ENCODE measurements around the gene IDI2. TPM values are rescaled to one million over a fixed set of nuclear protein-coding genes. Genes with fewer than 3 reads are reported as not detected.

The IDI2 gene
- total RNA-seq, 1 experiment from 2014 or later = not detected

DNA sequence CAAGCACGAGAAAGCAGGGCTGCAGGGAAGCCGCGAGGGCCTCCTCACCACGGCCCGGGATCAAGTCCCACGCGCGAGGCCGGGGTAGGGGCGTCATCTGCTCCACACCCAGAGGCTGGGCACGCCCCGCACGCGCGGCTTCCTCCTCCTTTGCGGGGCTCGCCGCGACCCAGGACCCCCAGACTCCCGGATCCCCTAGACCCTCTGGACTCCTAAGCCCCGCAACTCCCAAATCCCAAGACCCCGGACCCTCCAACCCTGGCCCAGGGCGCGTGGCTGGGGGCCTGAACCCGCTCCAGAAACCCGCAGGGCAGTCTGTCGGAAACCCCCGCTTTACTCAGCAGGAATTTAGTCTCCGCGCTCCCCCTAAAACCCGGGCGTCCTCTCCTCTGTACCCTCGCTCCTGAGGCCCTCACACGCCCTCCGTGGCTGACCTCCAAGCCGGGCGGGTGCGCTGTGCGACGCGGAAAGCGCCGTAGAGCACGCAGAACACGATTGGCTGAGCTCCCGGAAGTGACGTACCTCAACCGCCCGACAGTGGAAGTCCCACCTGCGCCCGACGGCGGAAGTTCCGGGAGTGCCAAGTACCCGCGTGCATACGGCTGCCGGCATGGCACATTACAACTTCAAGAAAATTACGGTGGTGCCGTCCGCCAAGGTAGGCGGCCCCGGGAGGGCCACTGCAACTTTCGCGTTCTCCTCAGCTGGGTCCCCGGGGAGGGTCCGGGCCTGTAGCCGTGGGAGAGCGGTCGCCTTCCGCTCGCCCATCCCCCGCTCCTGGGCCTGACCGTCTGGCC, 37.6 kb downstream of the IDI2 start, which contains the start of gene GTPBP4:
GTPBP4 (plus strand) TSS at position 565 of the 797 bp plus-strand sequence; CDS start at position 611, 46 bp downstream.
- peak; percentile 98 for DNase-seq (ENCODE audit: low spot score)
- in situ Hi-C loops (cut with HindIII; ENCODE audit: low sequenced_read_pairs) = loop anchor here (10.0 kb wide), 1 partner anchor 143 kb away; no protein-coding TSS in a partner anchor

DNA sequence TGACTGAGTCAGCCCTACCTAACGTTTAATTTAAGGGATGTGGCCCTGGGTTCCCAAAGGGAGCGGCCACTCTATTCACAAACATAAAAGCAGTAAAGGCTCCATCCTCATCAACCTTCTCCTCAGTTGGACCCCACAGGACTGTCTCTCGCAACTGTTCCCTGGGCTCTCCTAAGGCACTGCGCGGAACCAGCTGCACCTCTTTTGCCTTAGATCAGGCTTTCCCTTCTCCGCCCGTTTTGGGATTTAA, 38.1 kb downstream of the IDI2 start:
- peak; percentile 43 for DNase-seq (ENCODE audit: low spot score)
- in situ Hi-C loops (cut with HindIII; ENCODE audit: low sequenced_read_pairs) = loop anchor here (10.0 kb wide), 1 partner anchor 143 kb away; no protein-coding TSS in a partner anchor

DNA sequence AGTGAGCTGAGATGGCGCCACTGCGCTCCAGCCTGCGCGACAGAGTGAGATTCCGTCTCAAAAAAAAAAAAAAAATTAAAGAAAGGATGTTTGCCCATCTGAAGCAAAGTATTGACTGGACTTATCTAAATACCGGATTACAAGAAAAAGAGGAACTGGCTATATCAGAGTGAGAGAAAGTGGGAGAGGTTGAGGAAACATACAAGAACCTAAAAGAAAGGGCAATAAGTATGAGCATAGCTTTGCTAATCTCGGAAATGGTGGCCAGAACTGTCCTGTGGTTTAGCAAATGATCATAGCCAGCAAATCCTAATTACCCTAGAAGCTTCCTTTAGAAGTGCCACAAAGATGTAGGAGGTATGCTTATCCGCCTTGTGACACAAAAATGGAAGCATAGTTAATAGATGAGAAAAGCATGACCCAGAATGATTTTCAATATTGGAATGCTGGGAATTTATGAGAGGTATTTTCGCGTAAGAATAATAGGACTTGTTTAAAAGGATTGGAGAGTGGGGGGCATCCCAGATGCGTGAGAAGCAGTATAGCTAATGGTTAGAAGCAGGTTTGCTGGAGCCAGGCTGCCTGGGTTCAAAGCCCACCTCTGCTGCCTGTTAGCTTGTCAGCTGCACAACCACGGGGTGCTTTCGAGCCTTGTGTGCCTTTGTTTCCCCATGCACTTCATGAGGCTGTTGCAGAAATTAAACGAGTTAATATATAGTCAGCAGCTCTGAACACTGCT, 38.6 kb downstream of the IDI2 start:
- DNase-seq (ENCODE audit: low spot score) = peak; percentile 5
- in situ Hi-C loops (cut with HindIII; ENCODE audit: low sequenced_read_pairs) = loop anchor here (10.0 kb wide), 1 partner anchor 142 kb away; no protein-coding TSS in a partner anchor

DNA sequence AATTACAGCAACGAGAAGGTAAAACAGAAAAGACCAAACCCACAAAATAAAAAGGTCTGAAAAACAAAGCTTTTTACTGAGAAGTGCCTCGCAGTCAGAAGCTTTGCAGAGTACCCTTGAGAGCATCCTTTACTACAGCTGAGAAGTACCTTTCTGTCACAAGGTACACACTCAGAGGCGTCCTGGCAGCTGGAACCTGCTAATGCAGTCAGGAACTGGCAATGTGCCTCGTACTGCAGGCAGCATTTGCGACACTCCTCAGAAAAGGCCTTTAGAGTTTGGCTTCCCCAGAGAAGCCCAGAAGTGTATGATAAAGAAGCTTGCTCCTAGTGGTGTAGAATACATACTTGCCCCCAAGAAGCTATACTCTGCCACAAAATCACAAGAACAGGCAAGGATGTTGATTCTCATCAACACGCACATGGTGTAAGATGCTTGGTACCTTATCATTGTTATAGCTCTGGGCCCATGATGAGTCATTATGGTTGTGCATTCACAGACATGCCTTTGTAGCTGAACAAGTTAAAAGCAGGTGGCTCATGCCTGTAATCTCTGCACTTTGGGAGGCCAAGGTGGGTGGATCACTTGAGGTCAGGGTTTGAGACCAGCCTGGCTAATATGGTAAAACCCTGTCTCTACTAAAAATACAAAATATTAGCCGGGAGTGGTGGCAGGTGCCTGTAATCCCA, 39.4 kb downstream of the IDI2 start:
- in situ Hi-C loops (cut with HindIII; ENCODE audit: low sequenced_read_pairs) = loop anchor here (10.0 kb wide), 1 partner anchor 141 kb away; no protein-coding TSS in a partner anchor
- DNase-seq (ENCODE audit: low spot score) = no peak

DNA sequence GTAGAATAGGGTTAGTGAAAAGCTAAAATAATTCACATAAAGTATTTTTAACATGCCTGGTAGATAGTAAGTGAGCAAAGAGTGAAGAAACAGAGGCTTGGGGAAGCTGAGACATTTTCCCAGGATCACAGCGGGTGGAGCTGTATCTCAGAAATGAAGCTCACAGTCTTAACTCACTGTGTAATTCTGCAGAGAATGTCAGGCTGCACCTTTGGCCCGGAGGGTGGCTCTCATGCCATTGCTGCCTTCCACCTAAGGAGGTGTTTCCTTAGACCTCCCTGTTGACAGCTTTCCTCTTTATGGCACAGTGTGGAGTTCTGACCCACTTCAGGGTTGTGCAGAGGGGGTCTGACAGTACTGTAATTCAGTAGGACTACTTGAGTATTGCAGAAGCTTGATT, 40.3 kb downstream of the IDI2 start:
- in situ Hi-C loops (cut with HindIII; ENCODE audit: low sequenced_read_pairs) = loop anchor here (10.0 kb wide), 1 partner anchor 141 kb away; no protein-coding TSS in a partner anchor
- DNase-seq (ENCODE audit: low spot score) = no peak

DNA sequence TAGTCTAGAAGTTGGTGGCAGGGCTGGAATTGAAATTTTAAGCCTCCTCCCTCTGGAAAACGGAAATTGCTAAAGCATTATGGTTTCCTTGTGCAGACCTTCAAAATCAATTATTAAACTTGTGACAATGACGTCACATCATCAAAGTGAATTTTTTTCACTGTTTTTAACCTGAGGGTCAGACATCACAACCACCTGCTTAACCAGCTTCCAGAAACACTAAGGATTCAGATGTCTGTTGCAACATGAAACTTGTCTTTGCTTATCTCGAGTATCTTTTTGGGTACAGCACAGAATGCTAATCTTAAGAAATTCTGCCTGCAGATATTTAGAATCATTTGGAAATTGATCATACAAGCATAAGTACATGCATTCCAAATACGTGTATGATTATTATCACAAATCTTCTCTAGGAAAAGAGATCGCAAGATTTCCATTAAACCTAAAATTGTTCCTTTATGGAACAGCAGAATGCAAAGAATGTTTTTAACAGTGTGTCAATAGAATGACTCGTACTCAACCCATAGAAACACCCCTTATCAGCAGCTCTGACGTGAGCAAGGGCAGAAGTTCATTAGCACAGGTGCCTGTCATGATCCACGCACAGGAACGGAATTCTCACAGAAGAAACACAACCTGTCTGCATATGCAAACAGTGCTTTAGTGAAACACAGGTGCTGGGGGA, 41.5 kb downstream of the IDI2 start:
- DNase-seq (ENCODE audit: low spot score) = no peak
- in situ Hi-C loops (cut with HindIII; ENCODE audit: low sequenced_read_pairs) = loop anchor here (10.0 kb wide), 1 partner anchor 139 kb away; no protein-coding TSS in a partner anchor

DNA sequence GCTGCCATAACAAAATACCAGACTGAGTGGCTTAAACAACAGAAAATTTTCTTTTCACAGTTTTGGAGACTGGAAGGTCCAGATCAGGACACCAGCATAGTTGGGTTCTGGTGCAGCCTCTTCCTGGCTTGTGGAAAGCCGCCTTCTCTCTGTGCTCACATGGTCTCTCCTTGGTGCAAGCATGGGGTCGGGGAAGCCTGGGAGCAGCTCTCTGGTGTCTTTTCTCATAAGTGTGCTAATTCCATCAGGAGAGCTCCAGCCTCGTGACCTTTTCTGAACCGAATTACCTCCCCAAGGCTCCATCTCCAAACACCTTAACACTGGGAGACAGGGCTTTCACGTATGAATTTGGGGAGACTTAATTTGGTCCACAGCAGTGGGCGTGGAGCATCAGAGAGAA, 42.3 kb downstream of the IDI2 start:
- in situ Hi-C loops (cut with HindIII; ENCODE audit: low sequenced_read_pairs) = loop anchor here (10.0 kb wide), 1 partner anchor 139 kb away; no protein-coding TSS in a partner anchor

DNA sequence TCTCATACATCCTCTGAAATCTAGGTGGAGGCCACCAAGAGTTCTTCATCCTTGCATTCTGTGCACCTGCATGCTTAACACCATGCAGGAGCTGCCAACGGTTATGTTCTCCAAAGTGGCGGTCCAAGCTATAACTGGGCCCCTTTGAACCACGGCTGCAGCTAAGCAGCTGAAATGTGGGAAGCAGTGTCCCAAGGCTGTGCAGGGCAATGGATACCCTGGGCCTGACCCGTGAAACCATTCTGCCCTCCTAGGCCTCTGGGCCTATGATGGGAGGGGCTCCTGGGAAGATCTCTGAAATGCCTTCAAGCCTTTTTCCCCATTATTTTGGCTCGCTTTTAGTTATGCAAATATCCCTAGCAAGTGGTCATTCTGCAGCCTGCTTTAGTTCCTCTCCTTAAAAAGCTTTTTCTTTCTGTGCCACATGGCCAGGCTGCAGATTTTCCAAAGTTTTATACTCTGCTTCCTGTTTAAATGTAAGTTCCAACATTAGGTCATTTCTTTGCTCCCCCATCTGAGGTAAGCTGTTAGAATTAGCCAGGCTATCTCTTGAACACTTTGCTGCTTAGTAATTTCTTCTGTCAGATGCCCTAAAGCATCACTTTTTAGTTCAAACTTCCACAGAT, 45.1 kb downstream of the IDI2 start:
- in situ Hi-C loops (cut with HindIII; ENCODE audit: low sequenced_read_pairs) = loop anchor here (10.0 kb wide), 1 partner anchor 136 kb away; no protein-coding TSS in a partner anchor

More for the DNA sequence above, 42.3 kb downstream of the IDI2 start:
- DNase-seq (ENCODE audit: low spot score) = no peak

DNA sequence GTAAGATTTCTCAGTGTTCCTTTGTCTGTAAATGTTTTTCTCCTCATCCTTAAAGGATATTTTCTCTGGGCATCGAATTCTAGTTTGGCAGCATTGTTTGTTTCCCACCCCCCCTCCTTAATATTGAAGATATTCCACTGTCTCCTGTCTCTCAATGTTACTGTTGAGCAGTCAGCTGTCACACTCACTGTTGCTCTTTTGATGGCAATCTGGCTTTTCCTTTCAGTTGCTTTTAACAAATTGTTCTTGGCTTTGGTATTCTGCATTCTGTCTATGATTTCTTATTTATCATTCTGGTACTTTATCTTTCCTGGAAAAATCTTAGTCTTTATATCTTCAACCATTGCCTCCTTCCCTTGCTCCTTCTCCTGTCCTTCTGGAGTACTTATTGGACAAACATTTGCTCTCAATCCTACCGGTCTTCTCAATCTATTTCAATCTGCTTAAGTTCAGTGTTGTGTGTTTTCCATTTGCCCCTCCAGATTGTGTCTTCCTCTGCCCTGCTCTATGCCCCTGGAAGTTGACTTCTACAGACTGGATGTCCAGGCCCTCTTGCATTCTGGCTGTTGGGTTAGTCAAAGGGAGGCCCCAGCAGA, 46.7 kb downstream of the IDI2 start:
- DNase-seq (ENCODE audit: low spot score) = no peak
- in situ Hi-C loops (cut with HindIII; ENCODE audit: low sequenced_read_pairs) = no loop called here

More for the DNA sequence above, 45.1 kb downstream of the IDI2 start:
- DNase-seq (ENCODE audit: low spot score) = no peak

DNA sequence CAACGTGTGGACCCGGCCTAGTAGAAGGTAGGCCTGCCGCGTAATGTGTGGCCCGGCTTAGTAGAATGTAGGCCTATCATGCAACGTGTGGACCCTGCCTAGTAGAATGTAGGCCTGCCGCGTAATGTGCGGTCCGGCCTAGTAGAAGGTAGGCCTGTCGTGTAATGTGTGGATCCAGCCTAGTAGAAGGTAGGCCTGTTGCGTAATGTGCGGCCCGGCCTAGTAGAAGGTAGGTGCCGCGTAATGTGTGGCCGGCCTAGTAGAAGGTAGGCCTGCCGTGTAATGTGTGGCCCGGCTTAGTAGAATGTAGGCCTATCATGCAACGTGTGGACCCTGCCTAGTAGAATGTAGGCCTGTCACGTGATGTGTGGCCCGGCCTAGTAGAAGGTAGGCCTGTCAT, 49.3 kb downstream of the IDI2 start:
- no peak for DNase-seq (ENCODE audit: low spot score)
- in situ Hi-C loops (cut with HindIII; ENCODE audit: low sequenced_read_pairs) = no loop called here

DNA sequence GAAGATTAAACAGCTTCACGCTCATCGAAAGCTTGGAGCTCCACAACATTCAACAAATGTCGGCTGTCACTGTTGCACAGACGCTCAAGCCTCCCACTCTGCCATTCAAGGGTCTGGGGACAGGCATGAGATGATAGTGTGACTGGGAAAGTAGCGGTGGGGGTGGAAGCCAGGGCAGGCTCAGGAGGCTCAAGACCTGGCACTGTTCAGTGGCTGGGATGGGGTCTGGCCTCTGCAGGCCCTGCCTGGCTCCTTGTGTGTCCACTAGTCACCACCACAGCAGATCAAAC, 50.9 kb downstream of the IDI2 start:
- in situ Hi-C loops (cut with HindIII; ENCODE audit: low sequenced_read_pairs) = no loop called here
- DNase-seq (ENCODE audit: low spot score) = no peak

DNA sequence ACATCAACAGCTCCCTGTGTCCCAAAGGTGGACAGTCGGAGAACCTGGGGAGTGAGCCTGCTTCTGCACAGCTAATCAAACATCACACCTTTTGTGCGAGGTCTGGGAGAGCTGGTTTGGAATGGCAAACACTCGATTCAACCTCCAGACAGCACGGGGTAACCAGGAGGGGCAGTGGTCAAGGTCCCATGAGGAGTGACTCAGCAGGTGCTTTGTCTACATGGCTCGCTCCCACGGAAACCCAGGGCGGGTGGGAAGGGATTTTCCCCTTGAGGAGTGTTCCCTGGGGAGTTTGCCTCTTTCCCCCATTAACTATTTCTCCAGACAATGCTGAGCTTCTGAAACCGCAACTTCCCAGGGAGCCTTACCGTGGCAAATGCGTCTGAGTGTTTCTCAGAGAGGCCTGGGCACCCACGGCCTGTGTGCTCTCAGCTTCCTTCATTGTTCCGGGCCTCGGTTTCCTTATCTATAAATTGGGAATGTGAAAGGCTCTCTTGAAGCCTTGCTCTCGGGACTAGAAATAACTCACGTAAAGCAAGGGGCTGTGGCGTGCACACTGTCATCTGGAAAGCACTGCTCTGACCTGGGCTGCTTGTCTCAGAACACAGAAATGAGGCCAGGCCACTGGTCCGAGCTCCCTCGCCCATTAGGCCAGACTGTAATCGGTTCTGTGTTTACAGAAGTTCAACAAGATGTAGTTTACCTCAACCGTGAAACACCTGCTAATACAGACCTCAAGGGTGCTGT, 51.4 kb downstream of the IDI2 start:
- no peak for DNase-seq (ENCODE audit: low spot score)

DNA sequence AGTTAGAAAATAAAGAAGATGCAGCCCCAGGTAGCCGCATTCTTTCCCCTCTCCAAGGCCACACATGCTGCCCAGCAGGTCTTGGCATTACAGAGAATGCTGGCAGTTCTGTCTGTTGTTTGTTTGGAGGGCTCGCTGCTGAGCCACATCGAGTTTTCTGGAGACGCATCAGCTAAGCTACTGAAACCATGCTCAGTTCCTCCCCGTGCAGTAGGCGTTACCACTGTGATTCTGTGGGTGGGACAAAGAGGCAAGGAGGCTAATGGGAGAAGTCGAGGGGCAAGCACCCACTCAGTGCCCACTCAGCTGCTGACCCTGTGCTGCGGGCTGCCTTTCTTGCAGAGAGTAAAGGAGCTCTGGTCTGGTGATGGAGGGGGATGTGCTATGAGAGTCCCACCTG, 52.9 kb downstream of the IDI2 start:
- in situ Hi-C loops (cut with HindIII; ENCODE audit: low sequenced_read_pairs) = no loop called here
- DNase-seq (ENCODE audit: low spot score) = peak; percentile 89

More for the DNA sequence above, 51.4 kb downstream of the IDI2 start:
- in situ Hi-C loops (cut with HindIII; ENCODE audit: low sequenced_read_pairs) = no loop called here

DNA sequence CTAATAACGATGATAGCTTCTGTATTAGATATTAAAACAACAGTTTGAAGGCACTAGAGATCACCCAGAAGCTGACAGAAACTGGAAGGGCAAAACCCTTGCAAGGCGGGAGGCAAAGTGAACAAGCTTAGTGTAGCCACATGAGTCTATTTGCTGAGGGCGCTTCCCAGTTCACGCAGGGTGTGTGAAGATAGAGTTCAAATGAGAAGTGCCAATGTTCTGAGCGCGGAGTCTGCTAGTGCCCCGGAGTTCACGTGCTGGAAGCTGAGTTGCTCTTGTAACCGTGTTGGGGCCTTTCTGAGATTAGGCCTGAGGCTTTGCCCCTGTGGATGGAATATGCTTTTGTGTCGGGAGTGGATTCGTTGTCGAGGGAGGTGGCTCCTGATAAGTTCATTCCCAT, 54.0 kb downstream of the IDI2 start:
- DNase-seq (ENCODE audit: low spot score) = no peak
- in situ Hi-C loops (cut with HindIII; ENCODE audit: low sequenced_read_pairs) = no loop called here

DNA sequence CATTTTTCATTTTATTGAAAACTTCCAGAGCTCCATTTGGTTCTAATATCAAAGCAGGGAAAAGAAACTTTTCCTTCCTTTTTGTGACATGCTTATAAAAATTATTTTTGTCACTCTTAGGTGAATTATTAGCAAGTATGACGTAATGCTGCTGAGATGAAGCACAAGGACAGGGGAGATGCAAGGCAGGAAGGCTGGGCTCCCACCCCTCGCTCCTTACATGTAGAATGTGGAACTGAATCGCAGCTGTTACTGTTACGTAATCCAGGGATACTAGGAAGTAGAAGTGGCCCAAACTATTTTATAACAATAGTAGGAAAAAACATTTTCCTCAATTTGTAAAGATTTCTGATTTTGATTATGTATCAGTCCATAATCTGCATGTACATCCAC, 54.5 kb downstream of the IDI2 start:
- peak; percentile 18 for DNase-seq (ENCODE audit: low spot score)
- in situ Hi-C loops (cut with HindIII; ENCODE audit: low sequenced_read_pairs) = no loop called here

DNA sequence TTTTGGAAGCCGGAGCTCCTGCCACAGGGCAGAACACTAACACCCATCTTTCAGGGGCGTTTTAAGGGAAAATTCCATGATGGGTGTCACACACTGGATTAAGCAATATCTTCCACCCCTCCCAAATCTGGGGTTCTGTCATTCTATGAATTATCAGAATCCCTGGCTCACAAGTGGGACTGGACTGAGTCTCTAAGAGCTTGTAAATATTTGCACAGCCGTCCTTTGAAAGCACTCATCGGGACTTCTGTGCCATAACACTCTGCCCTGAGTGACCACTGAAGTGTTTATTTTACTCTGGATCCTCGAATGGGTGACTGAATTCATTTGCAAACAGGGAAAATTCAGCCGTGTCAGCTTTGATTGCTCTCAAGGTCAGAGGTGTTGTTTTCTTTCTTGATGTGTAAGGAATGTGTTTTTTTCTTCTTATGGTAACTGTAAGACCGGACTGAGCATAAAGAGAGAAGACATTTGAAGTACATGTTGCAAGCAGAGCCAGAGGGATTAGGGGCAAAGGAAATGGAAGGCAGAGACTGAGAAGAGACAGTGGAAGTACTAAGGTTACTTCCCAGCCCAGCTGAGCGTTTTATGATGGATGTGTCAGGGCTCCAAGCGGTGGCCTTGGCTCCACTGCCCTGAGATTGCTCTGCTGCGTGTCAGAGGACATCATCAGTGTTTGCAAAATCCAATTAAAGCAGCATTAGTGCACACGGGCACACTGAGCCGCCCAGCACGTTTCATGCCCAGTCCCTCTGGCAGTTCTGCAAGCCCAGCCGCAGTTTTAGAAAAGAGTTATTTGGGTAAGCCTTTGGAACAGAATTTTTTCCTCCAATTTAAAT, 55.1 kb downstream of the IDI2 start:
- DNase-seq (ENCODE audit: low spot score) = peak; percentile 67
- in situ Hi-C loops (cut with HindIII; ENCODE audit: low sequenced_read_pairs) = no loop called here
